Measurements from ENCODE around the gene UPF1.
"Not testable (repeated sequence)": the region's sequence is repeated elsewhere in the genome, so short reads cannot be mapped to it uniquely, and the experiment has no call there.

Gene UPF1

GRCh38 chr19:18895824-18896341 lies 64.1 kb downstream of the UPF1 start, which contains the start of gene CERS1:
Gene CERS1, minus strand, starts transcription at chr19:18896158. Its CDS starts 86 bp downstream, at chr19:18896072.
- H3K4me1 ChIP-seq (ENCODE audit: insufficient read depth, low read length) = no peaks in the 10 kb centered on the region
- H3K9ac ChIP-seq (ENCODE audit: low read depth, low read length) = peak within 1 kb of the TSS; percentile 67
- H3K36me3 ChIP-seq (ENCODE audit: insufficient read depth, low read length) = no peaks in the 10 kb centered on the region
- no peaks in the 10 kb centered on the region for H3K9me3 ChIP-seq (ENCODE audit: control insufficient read depth, insufficient read depth, low read length)

- no peaks in the 10 kb centered on the region; the same call in 1 of the 2 replicates for H3K36me3 ChIP-seq (ENCODE audit: insufficient read depth, low read length)
- no peaks in the 10 kb centered on the region for H3K9me3 ChIP-seq (ENCODE audit: control insufficient read depth, insufficient read depth, low read length)
- H3K4me1 ChIP-seq (ENCODE audit: insufficient read depth, low read length) = no peaks in the 10 kb centered on the region
- peak overlapping the region; percentile 30; the same call in 1 of the 2 replicates for H3K9ac ChIP-seq (ENCODE audit: low read depth, low read length)
Observed at GRCh38 chr19:18896421-18896841, 64.7 kb downstream of the UPF1 start.

- Histone ChIP-seq H3K9ac (ENCODE audit: low read depth, low read length) (no peak overlapping the region), H3K4me1 (ENCODE audit: insufficient read depth, low read length) (no peaks in the 10 kb centered on the region), H3K36me3 (ENCODE audit: insufficient read depth, low read length) (no peaks in the 10 kb centered on the region; the same call in 1 of the 2 replicates), H3K9me3 (ENCODE audit: control insufficient read depth, insufficient read depth, low read length) (no peaks in the 10 kb centered on the region)
Observed at GRCh38 chr19:18897094-18898029, 65.6 kb downstream of the UPF1 start.

GRCh38 chr19:18898081-18898606 lies 66.4 kb downstream of the UPF1 start:
- no peak overlapping the region for H3K9ac ChIP-seq (ENCODE audit: low read depth, low read length)
- no peaks in the 10 kb centered on the region; the same call in 1 of the 2 replicates for H3K36me3 ChIP-seq (ENCODE audit: insufficient read depth, low read length)
- H3K4me1 ChIP-seq (ENCODE audit: insufficient read depth, low read length) = no peaks in the 10 kb centered on the region
- no peaks in the 10 kb centered on the region for H3K9me3 ChIP-seq (ENCODE audit: control insufficient read depth, insufficient read depth, low read length)

GRCh38 chr19:18898607-18899408 lies 67.0 kb downstream of the UPF1 start:
- no peaks in the 10 kb centered on the region; the same call in 1 of the 2 replicates for H3K36me3 ChIP-seq (ENCODE audit: insufficient read depth, low read length)
- H3K4me1 ChIP-seq (ENCODE audit: insufficient read depth, low read length) = no peaks in the 10 kb centered on the region
- no peak overlapping the region for H3K9ac ChIP-seq (ENCODE audit: low read depth, low read length)
- H3K9me3 ChIP-seq (ENCODE audit: control insufficient read depth, insufficient read depth, low read length) = no peaks in the 10 kb centered on the region

GRCh38 chr19:18899624-18900560 lies 68.1 kb downstream of the UPF1 start:
- no peaks in the 10 kb centered on the region; the same call in 1 of the 2 replicates for H3K36me3 ChIP-seq (ENCODE audit: insufficient read depth, low read length)
- no peaks in the 10 kb centered on the region for H3K9me3 ChIP-seq (ENCODE audit: control insufficient read depth, insufficient read depth, low read length)
- no peaks in the 10 kb centered on the region for H3K4me1 ChIP-seq (ENCODE audit: insufficient read depth, low read length)
- no peak overlapping the region for H3K9ac ChIP-seq (ENCODE audit: low read depth, low read length)

GRCh38 chr19:18900700-18901481 lies 69.1 kb downstream of the UPF1 start:
- Histone ChIP-seq H3K4me1 (ENCODE audit: insufficient read depth, low read length) (no peaks in the 10 kb centered on the region), H3K36me3 (ENCODE audit: insufficient read depth, low read length) (no peaks in the 10 kb centered on the region; the same call in 1 of the 2 replicates), H3K9me3 (ENCODE audit: control insufficient read depth, insufficient read depth, low read length) (no peaks in the 10 kb centered on the region), H3K9ac (ENCODE audit: low read depth, low read length) (no peak overlapping the region)

GRCh38 chr19:18901491-18901890 lies 69.7 kb downstream of the UPF1 start:
- Histone ChIP-seq H3K9me3 (ENCODE audit: control insufficient read depth, insufficient read depth, low read length) (no peaks in the 10 kb centered on the region), H3K4me1 (ENCODE audit: insufficient read depth, low read length) (no peaks in the 10 kb centered on the region), H3K36me3 (ENCODE audit: insufficient read depth, low read length) (no peaks in the 10 kb centered on the region; the same call in 1 of the 2 replicates), H3K9ac (ENCODE audit: low read depth, low read length) (no peak overlapping the region)

GRCh38 chr19:18902519-18902918 lies 70.8 kb downstream of the UPF1 start:
- H3K36me3 ChIP-seq (ENCODE audit: insufficient read depth, low read length); H3K4me1 ChIP-seq (ENCODE audit: insufficient read depth, low read length); H3K9me3 ChIP-seq (ENCODE audit: control insufficient read depth, insufficient read depth, low read length); H3K9ac ChIP-seq (ENCODE audit: low read depth, low read length): not testable (repeated sequence)

GRCh38 chr19:18903156-18904037 lies 71.6 kb downstream of the UPF1 start:
- no peaks in the 10 kb centered on the region for H3K4me1 ChIP-seq (ENCODE audit: insufficient read depth, low read length)
- H3K36me3 ChIP-seq (ENCODE audit: insufficient read depth, low read length) = no peaks in the 10 kb centered on the region; the same call in 1 of the 2 replicates
- H3K9ac ChIP-seq (ENCODE audit: low read depth, low read length) = no peak overlapping the region

GRCh38 chr19:18904334-18905057 lies 72.7 kb downstream of the UPF1 start:
- no peaks in the 10 kb centered on the region; the same call in 1 of the 2 replicates for H3K36me3 ChIP-seq (ENCODE audit: insufficient read depth, low read length)
- no peaks in the 10 kb centered on the region for H3K9me3 ChIP-seq (ENCODE audit: control insufficient read depth, insufficient read depth, low read length)
- H3K9ac ChIP-seq (ENCODE audit: low read depth, low read length) = no peak overlapping the region
- H3K4me1 ChIP-seq (ENCODE audit: insufficient read depth, low read length) = no peaks in the 10 kb centered on the region

More at GRCh38 chr19:18903156-18904037, 71.6 kb downstream of the UPF1 start:
- H3K9me3 ChIP-seq (ENCODE audit: control insufficient read depth, insufficient read depth, low read length) = no peaks in the 10 kb centered on the region

Data from ES-I3 (cell line).